CD4-positive, alpha-beta T cell (primary cell): ENCODE data around the gene PSD. TPM values are rescaled to one million over a fixed set of nuclear protein-coding genes. Genes with fewer than 3 reads are reported as not detected.

ENCODE experiments used
- ATAC-seq: fragments of 200-7000 bp; cut with Tn5 transposase; one replicate; pipeline ENCODE4 v1.10.0; 2022; ENCODE audit warnings: mild to moderate bottlenecking; ENCODE audit not compliant: poor library complexity
- CTCF ChIA-PET: fragments of 350-600 bp; sonication (Branson Sonifier 250); formaldehyde crosslinking; loops from one replicate; lab custom pipeline; 2021; ENCODE audit warnings: antibody characterized with exemption, inconsistent platforms; lab: Charles Lee
- POLR2A ChIA-PET: fragments of 350-600 bp; sonication (Branson Sonifier 250); formaldehyde crosslinking; loops from one replicate; lab custom pipeline; 2021; ENCODE audit warnings: antibody characterized with exemption, inconsistent platforms; lab: Charles Lee
- DNase-seq, 14 experiments: peaks; one replicate each; pipeline ENCODE4 v3.0.0-alpha.2; 2013 to 2020; ENCODE audit warnings: mixed read lengths in 2 of 14
- H3K27ac ChIP-seq, 2 donors: one replicate each; pipeline versions ENCODE4 v1.5.1 to v1.7.0; 2013; ENCODE audit warnings: low read length in 2 of 2, low read depth in 1 of 2, mild to moderate bottlenecking in 1 of 2
- H3K27me3 ChIP-seq, 2 experiments: 1 replicate in 1 of 2; 2 replicates in 1 of 2; pipeline versions ENCODE4 v1.6.1 to v1.7.0; 2013; ENCODE audit warnings: low read length in 2 of 2, control low read depth in 1 of 2, mild to moderate bottlenecking in 1 of 2, moderate library complexity in 1 of 2; ENCODE audit not compliant: insufficient read depth in 2 of 2, control insufficient read depth in 1 of 2
- H3K36me3 ChIP-seq: one replicate; pipeline ENCODE4 v1.6.1; 2013; ENCODE audit warnings: low read length, control low read depth; ENCODE audit not compliant: insufficient read depth
- H3K4me1 ChIP-seq: one replicate; pipeline ENCODE4 v1.6.1; 2013; ENCODE audit warnings: low read length, control low read depth; ENCODE audit not compliant: insufficient read depth
- H3K4me3 ChIP-seq: one replicate; pipeline ENCODE4 v1.5.1; 2013; ENCODE audit warnings: mild to moderate bottlenecking, low read length, moderate library complexity
- H3K9me3 ChIP-seq, 2 experiments: 1 replicate in 1 of 2; 2 replicates in 1 of 2; pipeline versions ENCODE4 v1.6.1 to v1.7.0; 2013; ENCODE audit warnings: low read length in 2 of 2, mild to moderate bottlenecking in 2 of 2, control low read depth in 1 of 2, moderate library complexity in 1 of 2; ENCODE audit not compliant: control insufficient read depth in 1 of 2, insufficient read depth in 1 of 2
- H3K27ac Mint-ChIP-seq: one replicate; pipeline ENCODE4 v1.8.0; 2020; ENCODE audit warnings: mixed read lengths
- H3K27me3 Mint-ChIP-seq: one replicate; pipeline ENCODE4 v1.8.0; 2021; ENCODE audit warnings: mixed read lengths
- H3K36me3 Mint-ChIP-seq: one replicate; pipeline ENCODE4 v1.8.0; 2021; ENCODE audit warnings: low read depth, mixed read lengths
- H3K4me1 Mint-ChIP-seq: one replicate; pipeline ENCODE4 v1.8.0; 2021; ENCODE audit warnings: low read depth, mixed read lengths
- H3K4me3 Mint-ChIP-seq: one replicate; pipeline ENCODE4 v1.8.0; 2020; ENCODE audit warnings: mild to moderate bottlenecking, mixed read lengths
- H3K9me3 Mint-ChIP-seq: one replicate; pipeline ENCODE4 v1.8.0; 2020; ENCODE audit warnings: mixed read lengths
- CTCF ChIP-seq: fragments of 200-600 bp; IDR thresholded peaks from one replicate; pipeline ENCODE4 v1.8.0; 2022; ENCODE audit warnings: antibody characterized with exemption, mild to moderate bottlenecking
- intact Hi-C, 2 experiments: fragments of 100-400 bp; cut with DNase I in 1 of 2; cut with micrococcal nuclease in 1 of 2; formaldehyde crosslinking; loops; one replicate each; pipeline versions ENCODE4 v1.15.1 to v1.9.0; 2023 to 2025; cut with DNase I, micrococcal nuclease
- total RNA-seq, 174 experiments: library from RNA in 2 of 174; stranded (reverse) in 2 of 174; gene quantifications; one replicate each; pipeline ENCODE4 v1.2.3 and lab custom pipeline; 2021 to 2026

PSD gene
- total RNA-seq, 2 experiments from 2014 or later = 16.7 to 17.8 TPM

- H3K27me3 Mint-ChIP-seq = no peaks in the 10 kb centered on the region
- peak overlapping the region; percentile 95 for H3K4me3 Mint-ChIP-seq
- peaks cover 49% of the 10 kb centered on the region for H3K4me1 ChIP-seq
- no peaks in the 10 kb centered on the region for H3K9me3 Mint-ChIP-seq
- DNase-seq (no peak), ATAC-seq (no peak)
- H3K4me1 Mint-ChIP-seq = peaks cover 54% of the 10 kb centered on the region
- H3K27ac Mint-ChIP-seq = peak overlapping the region; percentile 92
- peak overlapping the region in 1 of 2 donors; percentile 37 for H3K27ac ChIP-seq
- no peaks in the 10 kb centered on the region for H3K27me3 ChIP-seq
- peak overlapping the region; percentile 72 for H3K4me3 ChIP-seq
- ChIA-PET CTCF (interaction anchor here (1.1 to 2.2 kb wide), 6 partner anchors 10 to 201 kb away, joined by 3 to 10 read pairs (median 3); partner anchors contain the start of gene FBXL15), POLR2A (interaction anchor here (1.0 to 5.9 kb wide), 7 partner anchors 10 to 283 kb away, joined by 3 to 131 read pairs (median 17); partner anchors contain the start of genes ARL3, C10orf95, FBXL15 and GBF1)
- intact Hi-C loops = loop anchor here (1.0 to 5.0 kb wide), 5 partner anchors 10 to 71 kb away; partner anchors contain the start of genes ACTR1A (in 1 of the 2), C10orf95 (in 1 of the 2) and SUFU (in 1 of the 2)
- peaks cover 10% of the 10 kb centered on the region for H3K36me3 Mint-ChIP-seq
- TF ChIP-seq CTCF = no peak
- H3K9me3 ChIP-seq = no peaks in the 10 kb centered on the region
- H3K36me3 ChIP-seq = peaks cover 2% of the 10 kb centered on the region
Observed at GRCh38 chr10:102431452-102432124, 13.0 kb upstream of the PSD start.

- Histone ChIP-seq H3K9me3 (no peaks in the 10 kb centered on the region), H3K4me3 (no peak overlapping the region), H3K36me3 (peaks cover 9% of the 10 kb centered on the region), H3K27ac (no peak overlapping the region), H3K4me1 (peaks cover 29% of the 10 kb centered on the region), H3K27me3 (no peaks in the 10 kb centered on the region)
- H3K4me1 Mint-ChIP-seq = peaks cover 35% of the 10 kb centered on the region
- H3K9me3 Mint-ChIP-seq = no peaks in the 10 kb centered on the region
- H3K36me3 Mint-ChIP-seq = peaks cover 21% of the 10 kb centered on the region
- POLR2A ChIA-PET = no interaction called here
- ATAC-seq = no peak
- DNase-seq = no peak
- no peak for TF ChIP-seq CTCF
- intact Hi-C loops = no loop called here
- CTCF ChIA-PET = no interaction called here
- H3K27me3 Mint-ChIP-seq = no peaks in the 10 kb centered on the region
- H3K27ac Mint-ChIP-seq = no peak overlapping the region
- H3K4me3 Mint-ChIP-seq = peak overlapping the region; percentile 34
Observed at GRCh38 chr10:102429468-102429867, 10.9 kb upstream of the PSD start.

- no peak for TF ChIP-seq CTCF
- Mint-ChIP-seq H3K4me1 (peaks cover 21% of the 10 kb centered on the region), H3K27ac (no peak overlapping the region), H3K9me3 (no peaks in the 10 kb centered on the region), H3K36me3 (peaks cover 23% of the 10 kb centered on the region), H3K27me3 (no peaks in the 10 kb centered on the region), H3K4me3 (no peak overlapping the region)
- H3K27ac ChIP-seq = no peak overlapping the region
- no peaks in the 10 kb centered on the region for H3K9me3 ChIP-seq
- intact Hi-C loops = no loop called here
- no peak for ATAC-seq
- H3K4me3 ChIP-seq = no peak overlapping the region
- CTCF ChIA-PET = interaction anchor here (0.7 to 1.4 kb wide), 3 partner anchors 10 to 28 kb away, joined by 3 to 4 read pairs (median 3); no protein-coding TSS in a partner anchor
- POLR2A ChIA-PET = interaction anchor here (1.4 kb wide), 1 partner anchor 24 kb away, joined by 3 read pairs; no protein-coding TSS in a partner anchor
- no peak for DNase-seq
- H3K27me3 ChIP-seq = no peaks in the 10 kb centered on the region
- peaks cover 20% of the 10 kb centered on the region for H3K36me3 ChIP-seq
- peaks cover 26% of the 10 kb centered on the region for H3K4me1 ChIP-seq
Observed at GRCh38 chr10:102426803-102427287, 8.3 kb upstream of the PSD start.
